Activated CD8-positive, alpha-beta T cell treated with anti-CD3 and anti-CD28 coated beads for 36 hours (primary cell): Measurements from ENCODE around the gene COMMD3. TPM values are rescaled to one million over a fixed set of nuclear protein-coding genes. Genes with fewer than 3 reads are reported as not detected.

ENCODE experiments used
- ATAC-seq: fragments of 200-7000 bp; cut with Tn5 transposase; one replicate; pipeline ENCODE4 v1.10.0; 2021; ENCODE audit warnings: mild to moderate bottlenecking, moderate library complexity
- CTCF ChIA-PET: fragments of 350-600 bp; sonication (Branson Sonifier 250); formaldehyde crosslinking; loops from one replicate; lab custom pipeline; 2021; ENCODE audit warnings: antibody characterized with exemption; lab: Charles Lee
- POLR2A ChIA-PET: fragments of 350-600 bp; sonication (Branson Sonifier 250); formaldehyde crosslinking; loops from one replicate; lab custom pipeline; 2021; ENCODE audit warnings: antibody characterized with exemption; lab: Charles Lee
- DNase-seq: peaks from one replicate; pipeline ENCODE4 v3.0.0-alpha.2; 2020
- H3K27ac Mint-ChIP-seq: one replicate; pipeline ENCODE4 v1.8.0; 2021; ENCODE audit warnings: mild to moderate bottlenecking, mixed read lengths
- H3K27me3 Mint-ChIP-seq: one replicate; pipeline ENCODE4 v1.8.0; 2021; ENCODE audit warnings: mixed read lengths
- H3K36me3 Mint-ChIP-seq: one replicate; pipeline ENCODE4 v1.8.0; 2021; ENCODE audit warnings: low read depth, mixed read lengths
- H3K4me1 Mint-ChIP-seq: one replicate; pipeline ENCODE4 v1.8.0; 2021; ENCODE audit warnings: low read depth, mixed read lengths
- H3K4me3 Mint-ChIP-seq: one replicate; pipeline ENCODE4 v1.8.0; 2021; ENCODE audit warnings: mild to moderate bottlenecking, moderate library complexity, mixed read lengths
- H3K9me3 Mint-ChIP-seq: one replicate; pipeline ENCODE4 v1.8.0; 2021; ENCODE audit warnings: mixed read lengths
- CTCF ChIP-seq: fragments of 200-600 bp; IDR thresholded peaks from one replicate; pipeline ENCODE4 v1.8.0; 2022; ENCODE audit warnings: antibody characterized with exemption, mild to moderate bottlenecking
- intact Hi-C: fragments of 100-400 bp; cut with micrococcal nuclease; formaldehyde crosslinking; loops from one replicate; pipeline ENCODE4 v1.10.0; 2022
- total RNA-seq, 2 experiments: library from RNA; stranded (reverse); gene quantifications; one replicate each; pipeline ENCODE4 v1.2.3, GENCODE V29; 2021

Gene COMMD3
- total RNA-seq, 2 experiments from 2014 or later = 64.7 to 68.7 TPM

- H3K27me3 Mint-ChIP-seq = peaks cover 14% of the 10 kb centered on the region
- CTCF ChIA-PET = interaction anchor here (1.3 to 1.8 kb wide), 2 partner anchors 211 to 303 kb away, joined by 4 to 7 read pairs; no protein-coding TSS in a partner anchor
- no peaks in the 10 kb centered on the region for H3K9me3 Mint-ChIP-seq
- POLR2A ChIA-PET = interaction anchor here (0.7 to 2.8 kb wide), 4 partner anchors 45 to 312 kb away, joined by 3 to 15 read pairs (median 4); no protein-coding TSS in a partner anchor
- no peak for TF ChIP-seq CTCF
- H3K36me3 Mint-ChIP-seq = peaks cover 10% of the 10 kb centered on the region
- no peak for ATAC-seq
- peak overlapping the region; percentile 88 for H3K4me3 Mint-ChIP-seq
- no peak for DNase-seq
- no peak overlapping the region for H3K27ac Mint-ChIP-seq
- peaks cover 28% of the 10 kb centered on the region for H3K4me1 Mint-ChIP-seq
- intact Hi-C loops = loop anchor here (5.0 kb wide), 2 partner anchors 63 to 88 kb away; no protein-coding TSS in a partner anchor
Observed at GRCh38 chr10:22314852-22315251, 1.3 kb upstream of the COMMD3 start.

GRCh38 chr10:22315455-22316285 is 518 bp upstream of the COMMD3 start:
- peak overlapping the region; percentile 90 for H3K27ac Mint-ChIP-seq
- H3K36me3 Mint-ChIP-seq = peaks cover 13% of the 10 kb centered on the region
- peak overlapping the region; percentile 88 for H3K4me3 Mint-ChIP-seq
- ATAC-seq (peak; percentile 21), DNase-seq (no peak)
- intact Hi-C loops = loop anchor here (5.0 kb wide), 2 partner anchors 63 to 88 kb away; no protein-coding TSS in a partner anchor
- no peaks in the 10 kb centered on the region for H3K9me3 Mint-ChIP-seq
- ChIA-PET CTCF (interaction anchor here (0.8 to 1.8 kb wide), 7 partner anchors 9 to 325 kb away, joined by 3 to 7 read pairs (median 4); no protein-coding TSS in a partner anchor), POLR2A (interaction anchor here (0.6 to 2.8 kb wide), 9 partner anchors 8 to 368 kb away, joined by 3 to 15 read pairs (median 4); no protein-coding TSS in a partner anchor)
- H3K27me3 Mint-ChIP-seq = peaks cover 18% of the 10 kb centered on the region
- no peak for TF ChIP-seq CTCF
- H3K4me1 Mint-ChIP-seq = peaks cover 32% of the 10 kb centered on the region

GRCh38 chr10:22317076-22317370 is 835 bp downstream of the COMMD3 start:
- Mint-ChIP-seq H3K4me1 (peaks cover 32% of the 10 kb centered on the region), H3K9me3 (no peaks in the 10 kb centered on the region), H3K4me3 (peak overlapping the region; percentile 88), H3K36me3 (peaks cover 13% of the 10 kb centered on the region), H3K27me3 (peaks cover 14% of the 10 kb centered on the region), H3K27ac (peak overlapping the region; percentile 91)
- intact Hi-C loops = loop anchor here (5.0 kb wide), 2 partner anchors 65 to 90 kb away; no protein-coding TSS in a partner anchor
- ChIA-PET CTCF (interaction anchor here (1.6 kb wide), 1 partner anchor 88 kb away, joined by 7 read pairs; no protein-coding TSS in a partner anchor), POLR2A (interaction anchor here (0.7 to 2.8 kb wide), 8 partner anchors 8 to 120 kb away, joined by 3 to 15 read pairs (median 4); no protein-coding TSS in a partner anchor)
- peak; percentile 31 for ATAC-seq
- DNase-seq = peak; percentile 51
- TF ChIP-seq CTCF = no peak

- Mint-ChIP-seq H3K4me3 (peak overlapping the region; percentile 88), H3K9me3 (no peaks in the 10 kb centered on the region)
Observed at GRCh38 chr10:22317771-22318565, 1.8 kb downstream of the COMMD3 start.

More at GRCh38 chr10:22317771-22318565, 1.8 kb downstream of the COMMD3 start:
- peaks cover 39% of the 10 kb centered on the region for H3K4me1 Mint-ChIP-seq
- DNase-seq (no peak), ATAC-seq (no peak)
- intact Hi-C loops = loop anchor here (5.0 kb wide), 2 partner anchors 66 to 91 kb away; no protein-coding TSS in a partner anchor
- no peak for TF ChIP-seq CTCF
- POLR2A ChIA-PET = interaction anchor here (0.7 to 1.9 kb wide), 4 partner anchors 8 to 299 kb away, joined by 3 to 9 read pairs (median 4); no protein-coding TSS in a partner anchor
- peaks cover 22% of the 10 kb centered on the region for H3K27me3 Mint-ChIP-seq
- H3K27ac Mint-ChIP-seq = peak overlapping the region; percentile 91
- CTCF ChIA-PET = interaction anchor here (0.7 kb wide), 1 partner anchor 822 kb away, joined by 3 read pairs; no protein-coding TSS in a partner anchor
- peaks cover 13% of the 10 kb centered on the region for H3K36me3 Mint-ChIP-seq
